HG03025 (cell line): ENCODE data around the gene NRDC.

ENCODE experiments used
- ATAC-seq: cut with Tn5 transposase; IDR thresholded peaks from one replicate; pipeline ENCODE4 v1.9.1; 2021; ENCODE audit warnings: mild to moderate bottlenecking, moderate library complexity; ENCODE audit not compliant: unreplicated experiment, low FRiP score

Gene NRDC

DNA sequence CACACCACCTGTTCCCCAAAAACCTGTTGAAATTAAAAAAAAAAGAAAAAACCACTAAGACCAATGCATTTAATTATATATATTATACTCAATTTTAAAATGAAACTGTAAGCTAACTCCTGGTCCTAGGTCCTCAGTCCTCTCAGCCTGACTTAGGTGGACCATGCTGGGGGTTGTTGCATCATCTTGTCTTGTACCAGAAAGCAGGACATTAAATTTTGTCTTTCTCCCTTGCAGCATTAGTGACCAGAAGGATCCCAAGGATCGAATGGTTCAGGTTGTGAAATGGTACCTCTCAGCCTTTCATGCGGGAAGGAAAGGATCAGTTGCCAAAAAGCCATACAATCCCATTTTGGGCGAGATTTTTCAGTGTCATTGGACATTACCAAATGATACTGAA, 97.6 kb downstream of the NRDC start:
- no peak for ATAC-seq

DNA sequence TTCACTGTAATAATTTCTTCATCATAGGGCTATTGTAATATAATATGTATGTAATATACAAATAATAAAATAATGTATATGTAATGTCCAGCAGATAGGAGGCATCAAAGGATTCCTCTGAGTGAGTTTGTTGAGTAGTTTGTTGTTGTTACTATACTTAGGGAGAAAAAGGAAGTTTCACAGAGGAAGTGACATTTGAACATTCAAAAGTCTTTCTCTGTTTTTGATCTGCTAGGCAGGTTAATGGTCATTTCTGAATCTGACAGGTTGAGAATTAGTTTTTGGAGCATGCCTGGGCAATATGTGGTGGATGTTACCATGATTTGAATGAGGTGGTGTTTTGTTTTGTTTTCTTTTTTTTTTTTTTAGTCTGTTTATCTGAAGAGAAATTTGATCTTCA, 102.1 kb downstream of the NRDC start:
- ATAC-seq, result no peak

DNA sequence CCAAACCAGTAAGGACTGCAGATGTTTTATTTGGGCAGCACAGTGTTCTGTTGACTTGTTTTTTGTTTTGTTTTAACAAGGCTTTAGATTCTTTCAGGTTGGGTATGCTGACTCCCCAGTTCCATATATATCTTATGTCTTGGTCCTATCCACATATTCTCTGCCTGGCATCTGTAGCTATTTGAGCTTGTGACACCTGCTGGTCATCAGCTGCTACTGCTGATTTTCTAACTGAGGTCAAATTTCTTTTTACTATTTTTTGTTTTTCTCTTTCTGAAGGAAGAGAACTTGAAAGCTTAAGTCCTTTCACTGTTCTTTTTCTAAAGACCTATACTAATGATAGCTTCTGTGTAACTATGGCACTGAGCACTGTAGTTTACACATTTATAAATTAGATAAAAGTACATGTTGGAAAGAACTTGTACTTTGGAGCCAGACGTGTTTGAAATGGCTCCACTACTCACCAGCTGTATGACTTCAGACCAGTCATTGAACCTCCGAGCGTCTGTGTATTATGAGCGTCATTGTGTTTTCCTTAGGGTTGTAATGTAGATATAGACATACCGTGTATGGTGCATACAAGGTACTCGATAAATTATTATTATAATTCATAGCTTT, 109.4 kb downstream of the NRDC start:
- ATAC-seq, result no peak

DNA sequence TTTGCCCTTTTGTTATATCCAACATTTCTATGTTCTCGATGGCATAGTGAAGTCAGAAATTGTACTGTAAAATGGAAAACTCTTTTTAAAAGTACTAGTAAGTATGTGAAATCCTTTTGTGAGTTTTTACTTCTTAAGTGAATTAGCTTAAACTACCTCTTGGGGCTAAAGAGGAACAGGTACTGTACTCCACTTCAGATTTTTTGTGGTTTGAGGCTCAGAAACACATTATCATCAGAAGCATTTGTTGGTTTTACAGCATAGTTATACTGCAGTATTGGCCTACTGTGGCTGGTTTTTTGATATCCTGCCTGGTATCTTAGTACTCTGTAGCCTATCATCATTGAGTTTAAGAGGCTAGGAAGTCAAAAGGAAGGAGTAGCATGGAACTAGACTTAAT, 117.2 kb downstream of the NRDC start:
- ATAC-seq, result no peak

DNA sequence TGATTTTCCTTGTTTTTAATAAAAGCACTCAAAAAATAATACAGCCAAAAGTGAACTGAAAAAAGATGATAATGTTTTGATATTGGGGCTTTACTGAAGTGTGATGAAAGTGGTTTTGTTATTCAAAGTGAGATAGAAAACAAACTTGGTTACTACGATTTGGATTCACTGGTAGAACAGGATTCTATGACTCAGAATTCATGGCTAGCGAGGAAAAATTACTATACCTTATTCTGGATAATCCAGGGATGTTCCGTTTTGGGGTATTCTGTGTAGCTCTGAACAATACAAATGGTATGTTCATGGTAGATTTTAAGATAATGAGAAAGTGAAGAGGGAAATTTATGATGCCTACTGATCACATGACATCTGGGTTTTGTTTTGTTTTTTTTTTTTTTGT, 117.7 kb downstream of the NRDC start:
- ATAC-seq, result no peak

DNA sequence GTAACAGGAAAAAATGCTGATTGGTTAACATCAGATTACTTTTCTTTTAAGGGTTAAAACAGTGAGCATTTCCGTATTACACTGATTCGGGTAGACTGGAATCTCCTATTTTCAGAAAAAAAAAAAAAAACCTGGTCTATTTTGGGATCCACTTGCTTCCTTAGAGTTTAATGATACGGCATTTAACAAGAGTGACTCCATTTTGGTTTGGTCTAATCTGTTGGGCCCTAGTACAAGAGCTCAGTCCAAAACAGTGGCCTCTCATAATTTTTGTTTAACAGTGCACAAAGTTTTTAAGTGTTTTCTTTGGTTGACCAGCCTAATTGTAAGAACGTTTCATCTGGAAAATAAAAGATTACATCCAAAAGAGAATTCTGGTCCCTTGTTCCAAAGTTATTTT, 120.2 kb downstream of the NRDC start:
- ATAC-seq, result no peak

DNA sequence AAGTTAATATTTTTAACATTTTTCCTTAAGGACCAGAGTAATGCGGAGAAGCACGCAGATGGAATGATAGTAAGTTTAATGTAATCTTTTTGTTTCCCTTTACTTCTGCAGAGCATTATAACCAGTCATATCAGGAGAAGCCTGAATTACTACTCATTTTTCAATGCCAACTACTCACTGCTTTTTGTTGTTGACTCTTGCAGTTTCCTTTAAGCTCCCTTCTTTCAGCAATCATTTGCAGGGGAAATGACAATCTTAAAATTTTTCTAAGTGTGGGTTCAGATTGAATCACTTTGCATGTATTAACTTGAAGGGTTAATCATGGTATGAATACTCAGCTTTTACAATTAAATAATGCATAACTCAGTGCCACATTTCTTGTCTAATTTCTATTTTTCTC, 122.2 kb downstream of the NRDC start:
- no peak for ATAC-seq

DNA sequence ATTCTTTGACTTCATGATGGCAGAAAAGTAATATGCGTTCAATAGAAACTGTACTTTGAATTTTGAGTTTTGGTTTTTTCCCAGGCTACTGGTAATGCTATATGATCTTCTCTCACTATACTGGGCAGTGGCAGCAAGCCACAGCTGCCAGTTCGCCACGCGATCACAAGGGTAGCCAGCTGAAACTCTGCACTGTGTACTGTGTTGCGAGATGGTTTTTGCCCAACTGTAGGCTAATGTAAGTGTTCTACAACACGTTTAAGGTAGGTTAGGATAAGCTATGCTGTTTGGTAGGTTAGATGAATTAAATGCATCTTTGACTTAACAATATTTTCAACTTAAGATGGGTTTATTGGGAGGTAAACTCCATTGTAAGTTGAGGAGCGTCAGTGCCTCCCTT, 123.1 kb downstream of the NRDC start:
- ATAC-seq, result no peak

DNA sequence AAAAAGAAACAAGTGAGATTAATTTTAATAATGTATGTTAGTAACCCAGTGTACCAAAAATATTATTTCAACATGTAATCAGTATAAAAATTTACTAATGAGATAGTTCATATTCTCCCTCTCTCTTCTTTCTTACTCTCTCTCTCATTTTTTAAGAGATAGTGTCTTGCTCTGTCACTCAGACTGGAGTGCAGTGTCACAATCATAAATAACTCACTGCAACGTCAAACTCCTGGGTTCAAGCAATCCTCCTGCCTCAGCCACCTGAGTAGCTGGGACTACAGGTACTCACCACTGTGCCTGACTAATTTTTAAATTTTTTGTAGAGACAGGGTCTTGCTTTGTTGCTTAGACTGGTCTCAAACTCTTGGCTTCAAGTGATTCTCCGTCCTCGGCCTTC, 123.9 kb downstream of the NRDC start:
- no peak for ATAC-seq

DNA sequence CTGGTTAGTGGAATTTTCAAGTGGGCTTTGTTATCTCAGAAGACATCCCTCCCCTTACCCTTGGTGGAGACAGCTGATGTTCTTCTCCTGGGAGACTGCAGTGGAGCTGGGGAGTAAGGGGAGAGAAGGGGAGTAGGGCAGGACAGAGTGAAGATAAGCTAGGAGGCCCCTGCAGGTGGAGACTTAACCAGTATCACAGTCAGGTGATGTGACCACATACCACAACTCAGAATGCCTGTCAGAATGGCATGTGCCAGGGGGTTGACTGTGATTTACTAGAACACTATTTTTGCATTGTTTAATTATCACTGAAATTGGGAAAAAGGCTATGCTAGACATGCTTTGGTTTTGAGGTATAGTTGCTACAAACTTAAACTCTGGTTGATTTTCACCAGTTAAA, 124.6 kb downstream of the NRDC start:
- no peak for ATAC-seq

DNA sequence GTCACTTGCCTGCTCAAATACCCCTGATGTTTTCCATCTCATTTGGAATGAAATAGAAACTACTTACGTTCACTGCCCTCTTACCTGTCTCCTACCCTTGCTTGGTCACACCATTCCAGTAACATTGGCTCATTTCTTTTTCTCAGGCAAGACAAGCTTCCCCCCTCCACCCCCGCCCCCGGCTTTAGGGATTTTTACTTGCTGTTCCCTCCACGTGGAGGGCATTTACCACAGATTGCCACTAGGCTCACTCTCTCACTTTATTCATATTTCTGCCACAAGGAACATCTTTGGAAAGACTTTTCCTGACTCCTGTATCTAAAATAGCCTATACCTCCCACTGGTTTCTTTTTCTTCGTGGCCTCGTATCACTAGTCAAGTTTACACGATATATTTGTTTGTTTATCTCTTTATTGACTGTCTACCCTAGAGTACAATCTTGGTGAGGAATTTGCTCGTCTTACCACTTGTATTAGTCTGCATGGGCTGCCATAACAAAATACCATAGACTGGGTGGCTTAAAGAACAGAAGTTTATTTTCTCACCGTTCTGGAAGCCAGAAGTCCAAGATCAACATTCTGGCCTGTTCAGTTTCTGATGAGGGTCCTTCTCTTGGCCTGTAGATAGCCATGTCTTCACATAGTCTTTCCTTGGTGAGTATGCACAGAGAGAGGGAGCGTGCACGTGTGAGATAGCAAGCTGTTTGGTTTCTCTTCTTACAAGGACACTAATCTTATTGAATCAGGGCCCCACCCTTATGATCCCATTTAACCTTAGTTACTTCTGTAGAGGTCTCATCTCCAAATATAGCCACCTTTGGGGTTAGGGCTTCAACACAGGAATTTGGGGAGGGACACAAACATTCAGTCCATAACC, 126.2 kb downstream of the NRDC start:
- no peak for ATAC-seq

DNA sequence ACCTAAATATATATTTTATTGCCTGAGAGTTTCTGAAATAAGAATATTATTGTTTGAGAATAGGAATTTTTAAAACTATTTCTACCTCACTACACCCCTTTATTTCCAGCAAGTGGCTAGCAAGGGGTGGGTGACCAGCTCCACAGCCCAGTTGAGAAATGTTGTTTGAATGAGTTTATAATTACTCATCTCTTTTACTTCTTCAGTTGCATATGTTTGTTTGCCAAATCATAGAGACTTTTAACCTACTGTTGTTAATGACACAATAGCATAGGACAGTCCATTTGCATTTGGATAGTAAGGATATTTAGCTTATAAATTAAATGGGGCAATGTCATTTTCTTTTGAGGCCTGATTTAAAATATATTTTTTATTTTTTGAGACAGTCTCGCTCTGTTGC, 127.8 kb downstream of the NRDC start:
- ATAC-seq, result no peak

DNA sequence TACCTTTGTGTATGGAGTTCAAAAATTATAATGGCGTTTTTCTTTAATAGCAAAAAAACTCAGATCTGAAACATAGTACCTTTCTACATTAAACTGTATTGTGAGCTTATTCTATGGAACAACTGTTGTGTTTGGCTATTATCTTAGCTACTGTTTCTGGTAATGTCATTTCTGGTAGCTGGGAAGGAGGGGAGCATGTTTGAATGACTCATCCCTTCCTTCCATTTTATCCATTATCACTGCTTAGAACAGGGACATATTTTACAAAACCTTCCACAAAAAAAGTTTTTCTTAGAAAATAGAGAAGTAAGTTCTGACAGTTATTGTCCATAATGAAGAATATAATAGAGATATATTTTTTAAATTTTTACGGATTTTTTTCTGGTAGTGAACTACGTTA, 128.3 kb downstream of the NRDC start:
- ATAC-seq, result no peak

DNA sequence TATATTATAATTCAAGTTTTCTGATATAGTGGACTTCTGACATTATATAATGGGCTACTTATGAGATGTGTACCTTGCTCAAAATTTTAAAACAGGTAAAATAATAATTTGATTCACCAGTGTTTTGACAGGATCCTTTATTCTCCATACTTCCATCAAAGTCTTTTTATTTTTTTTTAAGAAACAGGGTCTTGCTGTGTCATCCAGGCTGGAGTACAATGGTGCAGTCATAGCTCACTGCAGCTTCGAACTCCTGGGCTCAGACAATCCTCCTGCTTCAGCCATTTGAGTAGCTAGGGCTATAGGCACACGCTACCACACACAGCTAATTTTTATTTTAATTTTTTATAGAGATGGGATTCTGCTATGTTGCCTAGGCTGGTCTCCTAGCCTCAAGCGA, 129.4 kb downstream of the NRDC start:
- no peak for ATAC-seq

DNA sequence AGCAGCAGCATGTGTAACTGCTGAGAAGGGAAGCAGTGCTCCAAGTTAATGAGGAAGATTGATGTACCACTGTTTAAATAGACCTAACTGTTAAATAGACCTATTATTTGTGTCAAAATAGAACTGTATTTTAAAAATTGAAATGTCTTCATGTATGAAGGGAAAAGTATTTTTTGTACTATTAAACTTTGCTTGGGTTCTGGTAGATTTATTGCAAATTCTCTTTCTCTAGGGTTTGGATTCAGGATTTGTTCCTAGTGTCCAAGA, 133.3 kb downstream of the NRDC start:
- no peak for ATAC-seq

DNA sequence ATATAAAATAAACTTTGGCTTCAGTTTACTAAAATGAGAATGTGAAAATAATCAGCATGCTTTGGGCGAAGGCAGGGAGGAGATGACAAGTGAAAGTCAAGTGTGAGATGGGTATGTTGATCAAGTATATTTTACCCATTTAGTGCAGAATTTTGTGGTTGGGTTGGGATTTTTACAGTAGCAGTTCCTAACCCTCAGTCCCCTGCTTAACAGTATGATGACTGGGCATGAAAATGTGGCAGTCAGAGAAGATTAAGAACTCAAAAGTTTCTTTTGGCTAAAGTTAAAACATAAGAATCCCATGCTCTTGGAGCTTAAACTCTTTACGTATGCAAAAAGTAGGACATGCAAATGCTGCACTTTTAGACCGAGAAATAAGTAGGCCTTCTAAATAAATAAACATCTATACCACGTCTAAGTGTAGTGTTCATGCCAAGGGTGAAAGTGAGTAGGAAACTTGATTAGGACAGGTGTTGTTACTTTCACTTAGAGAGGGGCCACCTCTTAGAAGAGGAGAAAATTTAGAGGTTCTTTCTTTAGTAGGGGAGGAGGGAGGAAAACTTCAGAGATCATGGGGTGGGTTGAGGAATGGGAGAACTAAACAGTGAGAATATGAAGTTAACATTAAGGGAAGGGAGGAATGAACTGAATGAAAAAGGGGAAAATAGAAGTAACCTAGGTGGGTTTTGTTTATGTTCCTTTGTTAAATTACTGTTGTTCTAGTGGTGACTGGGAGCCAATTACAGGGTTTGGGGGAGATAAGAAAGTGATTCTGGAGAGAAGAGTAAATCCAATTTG, 133.8 kb downstream of the NRDC start:
- ATAC-seq, result no peak

DNA sequence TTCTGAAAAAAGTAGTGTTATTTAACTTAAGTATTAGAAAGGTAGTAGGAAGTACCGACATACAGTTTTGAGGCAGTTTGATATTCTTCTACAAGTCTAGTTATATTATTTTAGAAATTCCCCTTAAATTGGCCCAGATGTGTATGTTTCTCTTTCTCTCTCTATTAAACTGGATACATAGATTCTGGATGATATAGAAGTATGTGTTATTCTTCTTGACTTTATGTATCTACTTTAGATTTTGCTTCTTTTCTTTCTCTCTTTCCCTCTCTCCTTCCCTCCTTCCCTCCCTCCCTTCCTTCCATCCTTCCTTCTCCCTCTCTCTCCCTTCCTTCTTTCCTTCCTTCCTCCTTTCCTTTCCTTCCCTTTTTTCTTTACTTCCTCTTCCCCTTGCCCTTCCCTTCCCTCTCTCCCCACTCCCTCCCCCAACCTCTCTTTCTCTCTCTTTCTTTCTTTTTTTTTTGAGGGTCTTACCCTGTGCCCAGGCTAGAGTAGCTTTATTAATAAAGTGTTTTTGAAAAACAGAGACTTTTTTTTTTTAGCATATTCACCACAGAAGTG, 137.3 kb downstream of the NRDC start:
- ATAC-seq, result no peak

DNA sequence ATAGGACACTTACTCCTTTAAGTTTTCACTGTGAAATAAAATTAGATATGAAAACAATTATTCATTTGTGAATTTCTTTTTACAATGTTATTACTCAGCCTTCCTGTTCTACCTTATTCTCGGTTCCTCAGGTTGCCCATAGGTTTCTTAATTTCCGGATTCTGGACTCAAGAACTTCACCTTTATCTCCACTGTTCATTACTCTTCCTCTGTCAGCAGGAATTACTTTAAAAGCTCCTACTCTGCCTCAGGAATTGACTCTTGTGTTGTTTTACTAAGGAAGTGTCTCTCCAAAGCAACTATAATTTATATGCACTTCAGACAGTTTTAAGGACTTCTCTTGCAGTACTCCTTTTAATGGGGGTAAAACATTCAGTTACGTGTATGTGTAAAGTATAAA, 137.9 kb downstream of the NRDC start:
- no peak for ATAC-seq
